Mucosa of descending colon (tissue), 3 donors: Measurements from ENCODE around the gene CHRNA9. TPM values are rescaled to one million over a fixed set of nuclear protein-coding genes. Genes with fewer than 3 reads are reported as not detected.

Experiments used
- ATAC-seq: fragments of 200-7000 bp; cut with Tn5 transposase; one replicate; pipeline ENCODE4 v1.9.1; 2020; ENCODE audit warnings: mild to moderate bottlenecking, moderate library complexity
- DNase-seq, 3 donors: peaks; one replicate each; pipeline ENCODE4 v3.0.0-alpha.2; 2020
- H3K36me3 ChIP-seq: fragments of 200-600 bp; one replicate; pipeline ENCODE4 v1.8.0; 2021; ENCODE audit warnings: low read depth, mild to moderate bottlenecking
- H3K4me1 ChIP-seq: fragments of 200-600 bp; one replicate; pipeline ENCODE4 v1.8.0; 2021; ENCODE audit warnings: low read depth, mild to moderate bottlenecking
- H3K4me3 ChIP-seq: fragments of 200-600 bp; one replicate; pipeline ENCODE4 v1.8.0; 2021; ENCODE audit warnings: mild to moderate bottlenecking
- H3K9me3 ChIP-seq: fragments of 200-600 bp; one replicate; pipeline ENCODE4 v1.8.0; 2021; ENCODE audit warnings: mild to moderate bottlenecking
- CTCF ChIP-seq: fragments of 200-600 bp; IDR thresholded peaks from one replicate; pipeline ENCODE4 v1.8.0; 2022; ENCODE audit warnings: antibody characterized with exemption, mild to moderate bottlenecking
- intact Hi-C, 2 donors: fragments of 100-400 bp; cut with DNase I in 1 of 2; cut with micrococcal nuclease in 1 of 2; formaldehyde crosslinking; loops; one replicate each; pipeline versions ENCODE4 v1.11.0 to v1.11.1; 2022; cut with DNase I, micrococcal nuclease
- total RNA-seq, 3 donors: library from RNA; stranded (reverse); fragmentation: NEBNext Ultra II Directional in 2 of 3; extraction: Animal tissue kit (Norgen Biotek cat#: 25700) in 2 of 3; gene quantifications; one replicate each; pipeline versions ENCODE4 v1.2.1 to v1.2.4, GENCODE V29; 2021 to 2023
- donor health status: DM: no; HTN: no; CAD: no; lungs with moderate emphysema.
- donor health status: DM: no; HTN: no; CAD: no.
- donor health status: DM: no; HTN: yes; CAD: no.

Gene CHRNA9
- total RNA-seq, 3 donors from 2014 or later = not detected

- Histone ChIP-seq H3K4me3 (no peak overlapping the region), H3K9me3 (no peaks in the 10 kb centered on the region), H3K36me3 (no peaks in the 10 kb centered on the region), H3K4me1 (peaks cover 7% of the 10 kb centered on the region)
- ATAC-seq (no peak), DNase-seq (no peak)
- intact Hi-C loops = no loop called here
- no peak for TF ChIP-seq CTCF
These were observed 13.4 kb upstream of the CHRNA9 start for GRCh38 chr4:40321574-40322275.

- peak; percentile 50 for ATAC-seq
- Histone ChIP-seq H3K9me3 (no peaks in the 10 kb centered on the region), H3K4me3 (no peak overlapping the region), H3K4me1 (no peaks in the 10 kb centered on the region), H3K36me3 (no peaks in the 10 kb centered on the region)
- DNase-seq = no peak
- intact Hi-C loops = no loop called here
- no peak for TF ChIP-seq CTCF
These were observed 12.3 kb upstream of the CHRNA9 start for GRCh38 chr4:40322811-40323210.

GRCh38 chr4:40323866-40324265, 11.3 kb upstream of the CHRNA9 start:
- H3K36me3 ChIP-seq = no peaks in the 10 kb centered on the region
- H3K4me3 ChIP-seq = no peak overlapping the region
- no peak for TF ChIP-seq CTCF
- DNase-seq = no peak
- no peaks in the 10 kb centered on the region for H3K9me3 ChIP-seq
- intact Hi-C loops = no loop called here
- H3K4me1 ChIP-seq = no peaks in the 10 kb centered on the region
- ATAC-seq = no peak

- peak in 1 of 3 donors; percentile 52 for DNase-seq
- peak; percentile 92 for ATAC-seq
- TF ChIP-seq CTCF = peak; percentile 75
These were observed 9.6 kb upstream of the CHRNA9 start for GRCh38 chr4:40325406-40326019.

GRCh38 chr4:40327340-40327739, 7.8 kb upstream of the CHRNA9 start:
- Histone ChIP-seq H3K9me3 (no peaks in the 10 kb centered on the region), H3K4me1 (no peaks in the 10 kb centered on the region), H3K4me3 (no peak overlapping the region), H3K36me3 (no peaks in the 10 kb centered on the region)
- peak in 1 of 3 donors; percentile 14 for DNase-seq
- TF ChIP-seq CTCF = no peak
- intact Hi-C loops = no loop called here
- ATAC-seq = peak; percentile 11

More at GRCh38 chr4:40325406-40326019, 9.6 kb upstream of the CHRNA9 start:
- Histone ChIP-seq H3K36me3 (no peaks in the 10 kb centered on the region), H3K4me3 (no peak overlapping the region), H3K9me3 (no peaks in the 10 kb centered on the region), H3K4me1 (no peaks in the 10 kb centered on the region)
- intact Hi-C loops = no loop called here
